Subcutaneous adipose tissue (tissue), 4 donors: ENCODE data around the gene TMOD2. TPM values are rescaled to one million over a fixed set of nuclear protein-coding genes. Genes with fewer than 3 reads are reported as not detected.

Experiments used
- CTCF ChIP-seq: fragments of 450-650 bp; IDR thresholded peaks from one replicate; pipeline ENCODE4 v1.5.1; 2016; ENCODE audit warnings: low read depth, mild to moderate bottlenecking, control low read depth, antibody characterized with exemption, moderate library complexity
- small RNA-seq: library from RNA; depleted of rRNA; stranded (forward); fragments of <200 nt; gene quantifications from one replicate; pipeline ENCODE3, GENCODE V24; 2016
- total RNA-seq, 4 donors: library from RNA; depleted of rRNA; stranded (reverse); fragments of >200 nt; gene quantifications; one replicate each; pipeline ENCODE4 v1.1.0, GENCODE V29; 2016

TMOD2 gene
- total RNA-seq, 4 donors from 2014 or later, result 7.9 to 12.4 (median 11.2) TPM

GRCh38 chr15:51864408-51865056 is 113.1 kb downstream of the TMOD2 start:
- TF ChIP-seq CTCF, result no peak

- TF ChIP-seq CTCF, result no peak
These were observed 113.9 kb downstream of the TMOD2 start for GRCh38 chr15:51865317-51865716.

Small RNA genes lying within 50 kb of the gene (small RNA-seq; reads per million reads assigned to genes)
- gene AC090971.5, result not detected
- not detected for gene RF00017

Other genes starting within 250 kb of the TMOD2 start
- 100 to 1,000 TPM in 1 of 4 donors, 10 to 100 TPM in 3; 35.2 to 215 (median 77.5) TPM for gene DMXL2, start 128.8 kb upstream of the TMOD2 start, total RNA-seq
- gene SCG3, start 70.1 kb upstream of the TMOD2 start, total RNA-seq, result not detected
- 10 to 100 TPM in 1 of 4 donors, 1 to 10 TPM in 3; 5.5 to 11.1 (median 9.5) TPM for gene LYSMD2, start 13.9 kb upstream of the TMOD2 start, total RNA-seq
- 10 to 100 TPM; 26.7 to 37.3 (median 30.2) TPM for gene TMOD3, start 78.1 kb downstream of the TMOD2 start, total RNA-seq
- gene LEO1, start 220.2 kb downstream of the TMOD2 start, total RNA-seq, result 10 to 100 TPM in 3 of 4 donors, 1 to 10 TPM in 1; 9.5 to 13.2 (median 10.9) TPM